CD14-positive monocyte (primary cell): ENCODE results near the gene TEPSIN. TPM values are rescaled to one million over a fixed set of nuclear protein-coding genes. Genes with fewer than 3 reads are reported as not detected.

Experiments
- DNase-seq, 3 donors: peaks; one replicate each; pipeline ENCODE4 v3.0.0-alpha.2; 2011 to 2022
- H2AFZ ChIP-seq: 2 replicates; pipeline ENCODE4 v1.6.0; 2012; ENCODE audit warnings: mild to moderate bottlenecking, low read depth, low read length, inconsistent platforms; ENCODE audit not compliant: insufficient read depth, poor library complexity, severe bottlenecking
- H3K27ac ChIP-seq, 2 donors: 1 replicate in 1 of 2; 2 replicates in 1 of 2; pipeline ENCODE4 v1.5.1; 2012 to 2013; ENCODE audit warnings: low read length in 2 of 2, control low read depth in 1 of 2, inconsistent platforms in 1 of 2, low read depth in 1 of 2, mild to moderate bottlenecking in 1 of 2
- H3K27me3 ChIP-seq, 2 donors: one replicate each; pipeline versions ENCODE4 v1.6.0 to v1.6.1; 2011 to 2013; ENCODE audit warnings: low read length in 2 of 2; ENCODE audit not compliant: control insufficient read depth in 2 of 2, insufficient read depth in 2 of 2
- H3K36me3 ChIP-seq, 2 donors: replicated peaks in 1 of 2; 1 replicate in 1 of 2; 2 replicates in 1 of 2; pipeline versions ENCODE4 v1.5.1 to v1.6.1; 2012 to 2013; ENCODE audit warnings: low read length in 2 of 2, control low read depth in 1 of 2, inconsistent platforms in 1 of 2, mild to moderate bottlenecking in 1 of 2; ENCODE audit not compliant: insufficient read depth in 2 of 2, control insufficient read depth in 1 of 2
- H3K4me1 ChIP-seq, 2 donors: 1 replicate in 1 of 2; 2 replicates in 1 of 2; pipeline versions ENCODE4 v1.5.1 to v1.6.1; 2012 to 2013; ENCODE audit warnings: low read length in 2 of 2, control low read depth in 1 of 2, inconsistent platforms in 1 of 2, mild to moderate bottlenecking in 1 of 2, moderate library complexity in 1 of 2; ENCODE audit not compliant: insufficient read depth in 2 of 2, control insufficient read depth in 1 of 2
- H3K4me2 ChIP-seq: replicated peaks from 2 replicates; pipeline ENCODE3; 2012; ENCODE audit warnings: low read length, moderate library complexity, mild to moderate bottlenecking; ENCODE audit not compliant: poor library complexity, severe bottlenecking; ENCODE audit errors: extremely low read depth
- H3K4me3 ChIP-seq, 3 experiments: fragments of 200-600 bp in 1 of 3; sonication (generic) in 1 of 3; replicated peaks in 1 of 3; 1 replicate in 2 of 3; 2 replicates in 1 of 3; pipeline ENCODE4 v1.5.1; 2011 to 2013; ENCODE audit warnings: low read length in 3 of 3, mild to moderate bottlenecking in 3 of 3, control low read depth in 2 of 3, low read depth in 2 of 3, inconsistent platforms in 1 of 3, moderate library complexity in 1 of 3
- H3K79me2 ChIP-seq: 2 replicates; pipeline ENCODE4 v1.6.0; 2012; ENCODE audit warnings: mild to moderate bottlenecking, control low read depth, inconsistent platforms, low read length, moderate library complexity; ENCODE audit not compliant: insufficient read depth
- H3K9ac ChIP-seq: 2 replicates; pipeline ENCODE4 v1.6.0; 2017; ENCODE audit warnings: low read length, mild to moderate bottlenecking; ENCODE audit not compliant: insufficient read depth, poor library complexity, severe bottlenecking
- H3K9me3 ChIP-seq, 2 donors: replicated peaks in 1 of 2; 1 replicate in 1 of 2; 2 replicates in 1 of 2; pipeline versions ENCODE4 v1.5.1 to v1.6.1; 2012 to 2013; ENCODE audit warnings: low read length in 2 of 2, control low read depth in 1 of 2; ENCODE audit not compliant: control insufficient read depth in 1 of 2, insufficient read depth in 1 of 2
- H4K20me1 ChIP-seq: 2 replicates; pipeline ENCODE4 v1.6.0; 2012; ENCODE audit warnings: mild to moderate bottlenecking, low read length, control low read depth, moderate library complexity; ENCODE audit not compliant: insufficient read depth
- H3K27ac Mint-ChIP-seq, 7 donors: one replicate each; pipeline ENCODE4 v1.8.0; 2020; ENCODE audit warnings: mild to moderate bottlenecking in 7 of 7, mixed read lengths in 7 of 7, moderate library complexity in 6 of 7, inconsistent platforms in 2 of 7
- H3K27me3 Mint-ChIP-seq, 3 donors: one replicate each; pipeline ENCODE4 v1.8.0; 2021 to 2022; ENCODE audit warnings: low read depth in 3 of 3, mild to moderate bottlenecking in 3 of 3, mixed read lengths in 3 of 3, moderate library complexity in 3 of 3, inconsistent platforms in 1 of 3
- H3K36me3 Mint-ChIP-seq, 2 donors: one replicate each; pipeline ENCODE4 v1.8.0; 2020; ENCODE audit warnings: mixed read lengths in 2 of 2, inconsistent platforms in 1 of 2, mild to moderate bottlenecking in 1 of 2
- H3K4me1 Mint-ChIP-seq: one replicate; pipeline ENCODE4 v1.8.0; 2020; ENCODE audit warnings: mild to moderate bottlenecking, mixed read lengths
- H3K4me3 Mint-ChIP-seq, 2 donors: one replicate each; pipeline ENCODE4 v1.8.0; 2020; ENCODE audit warnings: mild to moderate bottlenecking in 2 of 2, mixed read lengths in 2 of 2, moderate library complexity in 1 of 2
- H3K9me3 Mint-ChIP-seq, 7 donors: one replicate each; pipeline ENCODE4 v1.8.0; 2020 to 2022; ENCODE audit warnings: mixed read lengths in 7 of 7, mild to moderate bottlenecking in 6 of 7, moderate library complexity in 6 of 7, inconsistent platforms in 2 of 7
- CTCF ChIP-seq: fragments of 200-600 bp; IDR thresholded peaks from one replicate; pipeline ENCODE4 v1.8.0; 2022; ENCODE audit warnings: antibody characterized with exemption, mild to moderate bottlenecking
- WGBS: methylation state at CpG from one replicate; pipeline ENCODE4 v1.1.5; 2013; ENCODE audit warnings: missing lambda C conversion rate; ENCODE audit not compliant: insufficient coverage; 5-methylcytosine and 5-hydroxymethylcytosine counted together
- intact Hi-C, 2 donors: fragments of 100-400 bp; cut with micrococcal nuclease; formaldehyde crosslinking; loops; one replicate each; pipeline versions ENCODE4 v1.15.0 to v1.15.1; 2023
- polyA plus RNA-seq, 3 donors: library from polyadenylated mRNA; depleted of rRNA in 1 of 3; unstranded in 2 of 3; stranded (reverse) in 1 of 3; fragments of 300-500 nt in 2 of 3; fragments of >200 nt in 1 of 3; fragmentation: Illumina TruSeq in 2 of 3; gene quantifications; 1 replicate in 2 of 3; 2 replicates in 1 of 3; pipeline ENCODE4 v1.2.3, GENCODE V29; 2012 to 2021

The TEPSIN gene
- polyA plus RNA-seq, 3 donors: 3.4 to 136 (median 4.5) TPM

- TF ChIP-seq CTCF: no peak
- peaks cover 4 to 5% of the 10 kb centered on the region in 2 donors for H3K36me3 ChIP-seq
- H4K20me1 ChIP-seq: no peaks in the 10 kb centered on the region
- Mint-ChIP-seq H3K27ac (no peak overlapping the region), H3K36me3 (peaks cover 7 to 15% of the 10 kb centered on the region in 2 donors), H3K27me3 (peaks cover 0 to 5% (median 0%) of the 10 kb centered on the region in 3 donors), H3K9me3 (peaks cover 0 to under 1% (median 0%) of the 10 kb centered on the region in 7 donors), H3K4me1 (peaks cover 27% of the 10 kb centered on the region), H3K4me3 (peak overlapping the region; percentile 21 to 58)
- peak overlapping the region; percentile 92 for H2AFZ ChIP-seq
- peak overlapping the region; percentile 99 for H3K4me2 ChIP-seq
- H3K27me3 ChIP-seq: no peaks in the 10 kb centered on the region
- under 1% methylated on average over 29 of the region's 30 CpGs for WGBS
- H3K9ac ChIP-seq: peak overlapping the region; percentile 76
- peaks cover 4% of the 10 kb centered on the region for H3K79me2 ChIP-seq
- H3K4me1 ChIP-seq: peaks cover 26 to 36% of the 10 kb centered on the region in 2 donors
- intact Hi-C loops: loop anchor here (2.0 to 10.0 kb wide), 3 partner anchors 16 to 188 kb away; partner anchors contain the start of genes BAIAP2 (in 1 of the 2), NDUFAF8 (in 1 of the 2) and TEPSIN (in 1 of the 2)
- no peaks in the 10 kb centered on the region for H3K9me3 ChIP-seq
- peak overlapping the region; percentile 43 to 86 (median 48) for H3K4me3 ChIP-seq
- H3K27ac ChIP-seq: peak overlapping the region in 1 of 2 donors; percentile 76
- DNase-seq: no peak
Measured at GRCh38 chr17:81222620-81222905, 16.3 kb downstream of the TEPSIN start.

GRCh38 chr17:81221842-81222619 is 16.8 kb downstream of the TEPSIN start:
- H3K4me3 ChIP-seq: peak overlapping the region; percentile 43 to 86 (median 48)
- H3K27ac ChIP-seq: peak overlapping the region in 1 of 2 donors; percentile 76
- no peak for TF ChIP-seq CTCF
- H4K20me1 ChIP-seq: no peaks in the 10 kb centered on the region
- peaks cover 0 to 5% (median 3%) of the 10 kb centered on the region in 3 donors for H3K27me3 Mint-ChIP-seq
- peaks cover 4% of the 10 kb centered on the region for H3K79me2 ChIP-seq
- peaks cover 22 to 31% of the 10 kb centered on the region in 2 donors for H3K4me1 ChIP-seq
- DNase-seq: no peak
- peak overlapping the region; percentile 76 for H3K9ac ChIP-seq
- no peaks in the 10 kb centered on the region for H3K9me3 ChIP-seq
- H3K27ac Mint-ChIP-seq: peak overlapping the region in 1 of 7 donors; percentile 5
- H3K4me3 Mint-ChIP-seq: peak overlapping the region; percentile 58 to 65
- H3K4me2 ChIP-seq: peak overlapping the region; percentile 99
- no peaks in the 10 kb centered on the region for H3K9me3 Mint-ChIP-seq
- H3K36me3 Mint-ChIP-seq: peaks cover 10 to 21% of the 10 kb centered on the region in 2 donors
- 58% methylated on average over 14 of the region's 24 CpGs for WGBS
- intact Hi-C loops: loop anchor here (2.0 to 10.0 kb wide), 3 partner anchors 17 to 187 kb away; partner anchors contain the start of genes BAIAP2 (in 1 of the 2), NDUFAF8 (in 1 of the 2) and TEPSIN (in 1 of the 2)
- H3K27me3 ChIP-seq: no peaks in the 10 kb centered on the region
- peak overlapping the region; percentile 92 for H2AFZ ChIP-seq
- H3K36me3 ChIP-seq: peaks cover 4 to 5% of the 10 kb centered on the region in 2 donors
- peaks cover 22% of the 10 kb centered on the region for H3K4me1 Mint-ChIP-seq
